Natural killer cell treated with Interleukin-12 subunit alpha and Interleukin-12 subunit beta and Interleukin-15 and Interleukin-18, amount 100 ng/mL, for 72 hours (primary cell): ENCODE results near the gene TYMS. TPM values are rescaled to one million over a fixed set of nuclear protein-coding genes. Genes with fewer than 3 reads are reported as not detected.

Source experiments
- ATAC-seq, 2 donors: fragments of 150-1000 bp; cut with Tn5 transposase in 1 of 2; sonication (Bioruptor Pico), chemical (Tn5 transposase) in 1 of 2; 2 replicates each; pipeline ENCODE4 v1.10.0; 2021
- DNase-seq: peaks from one replicate; pipeline ENCODE4 v3.0.0; 2022; ENCODE audit warnings: low spot score
- H3K27ac Mint-ChIP-seq, 2 donors: 1 replicate in 1 of 2; 2 replicates in 1 of 2; pipeline ENCODE4 v1.8.0; 2022; ENCODE audit warnings: mixed read lengths in 2 of 2, mild to moderate bottlenecking in 1 of 2, moderate library complexity in 1 of 2
- H3K27me3 Mint-ChIP-seq, 2 donors: 1 replicate in 1 of 2; 2 replicates in 1 of 2; pipeline ENCODE4 v1.8.0; 2022; ENCODE audit warnings: mixed read lengths in 2 of 2
- H3K36me3 Mint-ChIP-seq: one replicate; pipeline ENCODE4 v1.8.0; 2022; ENCODE audit warnings: mixed read lengths
- H3K4me1 Mint-ChIP-seq, 2 donors: 1 replicate in 1 of 2; 2 replicates in 1 of 2; pipeline ENCODE4 v1.8.0; 2022; ENCODE audit warnings: low read depth in 2 of 2, mixed read lengths in 2 of 2, mild to moderate bottlenecking in 1 of 2
- H3K4me3 Mint-ChIP-seq: one replicate; pipeline ENCODE4 v1.8.0; 2022; ENCODE audit warnings: mixed read lengths
- H3K9me3 Mint-ChIP-seq: 2 replicates; pipeline ENCODE4 v1.8.0; 2022; ENCODE audit warnings: mixed read lengths
- total RNA-seq, 2 donors: library from RNA; stranded (reverse); gene quantifications; one replicate each; pipeline ENCODE4 v1.2.3, GENCODE V29; 2022

Gene TYMS
- total RNA-seq, 2 donors from 2014 or later = 180 to 276 TPM

DNA sequence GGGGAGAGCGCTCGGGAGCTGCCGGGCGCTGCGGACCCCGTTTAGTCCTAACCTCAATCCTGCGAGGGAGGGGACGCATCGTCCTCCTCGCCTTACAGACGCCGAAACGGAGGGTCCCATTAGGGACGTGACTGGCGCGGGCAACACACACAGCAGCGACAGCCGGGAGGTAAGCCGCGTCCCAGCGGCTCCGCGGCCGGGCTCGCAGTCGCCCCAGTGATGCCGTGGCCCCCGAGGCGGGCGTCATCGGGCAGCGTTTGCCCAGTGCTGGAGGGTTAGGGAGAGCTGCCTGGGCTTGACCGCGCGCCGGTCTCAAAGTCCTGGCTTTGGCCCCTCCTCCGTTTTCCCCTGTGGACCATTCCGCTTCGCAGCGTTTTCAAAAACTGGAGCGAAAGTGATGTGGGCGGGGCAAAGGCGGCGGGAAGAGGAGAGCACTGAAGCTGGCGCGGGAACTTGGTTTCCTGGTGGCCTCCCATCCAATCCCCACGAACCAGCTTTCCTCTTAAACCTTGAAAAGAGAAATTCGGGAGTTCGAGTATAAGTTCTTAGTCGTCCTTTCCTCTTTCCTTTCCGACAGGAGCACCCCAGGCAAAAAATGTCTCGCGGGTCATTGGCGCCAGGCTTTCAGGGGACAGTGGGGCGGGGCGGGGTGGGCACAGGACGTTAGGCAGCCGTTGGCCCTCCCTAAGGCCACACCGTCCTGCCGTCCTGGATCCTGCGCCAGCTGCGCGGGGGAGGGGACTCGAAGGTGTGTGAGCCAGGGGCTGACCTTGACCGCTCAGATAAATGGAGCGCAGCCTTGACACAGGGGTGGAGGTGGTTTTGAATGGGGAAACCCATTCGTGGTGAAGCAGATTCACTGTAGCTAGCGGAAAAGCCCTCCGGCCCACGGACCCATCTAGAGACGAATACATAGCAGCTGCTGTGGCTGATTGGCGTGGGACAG, 821 bp downstream of the TYMS start:
- Mint-ChIP-seq H3K9me3 (peaks cover 3% of the 10 kb centered on the region), H3K4me1 (peaks cover 17 to 20% of the 10 kb centered on the region in 2 donors), H3K27ac (peak overlapping the region; percentile 61 to 66), H3K4me3 (peak overlapping the region; percentile 82), H3K36me3 (peaks cover 18% of the 10 kb centered on the region), H3K27me3 (peaks cover 0 to 4% of the 10 kb centered on the region in 2 donors)
- ATAC-seq (peak; percentile 85 to 86), DNase-seq (peak; percentile 85)

DNA sequence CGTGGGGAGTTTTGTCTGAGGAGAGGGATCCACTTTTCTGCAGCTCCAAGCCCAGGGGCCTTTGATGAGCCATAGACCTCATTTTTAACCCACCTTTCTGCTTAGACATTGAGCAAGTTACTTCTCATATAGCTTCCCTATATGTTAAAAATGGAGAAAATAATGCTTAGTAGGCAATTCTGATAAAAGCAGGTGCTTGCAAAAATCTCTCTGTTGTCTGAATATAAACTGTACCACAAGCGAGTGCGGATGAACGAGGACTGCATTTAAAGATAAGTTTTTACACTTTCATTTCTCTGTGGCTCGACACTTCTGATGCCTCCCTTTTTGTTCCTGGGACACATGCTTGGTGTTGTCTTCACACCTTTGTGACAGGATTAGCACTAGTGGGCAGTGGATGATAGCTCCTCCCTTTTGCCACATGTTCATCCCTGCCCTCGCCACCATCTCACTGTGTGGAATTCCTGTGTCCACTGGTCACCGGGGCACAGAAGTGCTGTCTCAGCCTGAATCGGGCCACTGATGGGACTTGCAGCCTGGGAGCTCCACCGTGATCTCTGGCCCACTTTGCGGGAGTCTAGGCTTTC, 1.6 kb downstream of the TYMS start:
- peaks cover 3% of the 10 kb centered on the region for H3K9me3 Mint-ChIP-seq
- peaks cover 17 to 20% of the 10 kb centered on the region in 2 donors for H3K4me1 Mint-ChIP-seq
- H3K36me3 Mint-ChIP-seq = peaks cover 18% of the 10 kb centered on the region
- peak overlapping the region; percentile 61 to 66 for H3K27ac Mint-ChIP-seq
- no peak for ATAC-seq
- peak overlapping the region; percentile 82 for H3K4me3 Mint-ChIP-seq
- no peak for DNase-seq
- peaks cover 0 to 4% of the 10 kb centered on the region in 2 donors for H3K27me3 Mint-ChIP-seq

DNA sequence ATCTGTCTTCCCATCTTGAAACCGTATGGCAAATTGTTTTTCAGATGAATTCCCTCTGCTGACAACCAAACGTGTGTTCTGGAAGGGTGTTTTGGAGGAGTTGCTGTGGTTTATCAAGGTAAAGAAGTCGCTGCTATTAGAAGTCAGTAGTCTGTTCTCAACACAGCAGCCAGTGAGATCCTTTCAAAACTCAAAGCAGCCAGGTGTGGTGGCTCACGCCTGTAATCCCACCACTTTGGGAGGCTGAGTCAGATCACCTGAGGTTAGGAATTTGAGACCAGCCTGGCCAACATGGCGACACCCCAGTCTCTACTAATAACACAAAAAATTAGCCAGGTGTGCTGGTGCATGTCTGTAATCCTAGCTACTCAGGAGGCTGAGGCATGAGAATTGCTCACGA, 2.1 kb downstream of the TYMS start:
- ATAC-seq = no peak
- Mint-ChIP-seq H3K9me3 (peaks cover 3% of the 10 kb centered on the region), H3K27ac (peak overlapping the region; percentile 61 to 66), H3K27me3 (peaks cover 0 to 4% of the 10 kb centered on the region in 2 donors), H3K4me1 (peaks cover 17 to 20% of the 10 kb centered on the region in 2 donors), H3K4me3 (peak overlapping the region; percentile 82), H3K36me3 (peaks cover 18% of the 10 kb centered on the region)
- DNase-seq = no peak

DNA sequence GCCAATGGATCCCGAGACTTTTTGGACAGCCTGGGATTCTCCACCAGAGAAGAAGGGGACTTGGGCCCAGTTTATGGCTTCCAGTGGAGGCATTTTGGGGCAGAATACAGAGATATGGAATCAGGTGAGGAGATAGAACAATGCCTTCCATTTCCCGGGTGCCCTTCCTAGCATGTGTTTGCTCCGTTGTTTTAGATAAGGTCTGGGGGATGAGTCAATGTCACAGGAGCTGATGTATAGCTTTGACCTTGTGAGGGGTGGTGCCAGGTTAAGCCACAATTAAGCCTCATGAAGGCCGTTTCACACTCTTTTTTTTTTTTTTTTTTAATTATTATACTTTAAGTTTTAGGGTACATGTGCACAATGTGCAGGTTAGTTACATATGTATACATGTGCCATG, 4.7 kb downstream of the TYMS start:
- DNase-seq = no peak
- H3K36me3 Mint-ChIP-seq = peaks cover 24% of the 10 kb centered on the region
- ATAC-seq = no peak

DNA sequence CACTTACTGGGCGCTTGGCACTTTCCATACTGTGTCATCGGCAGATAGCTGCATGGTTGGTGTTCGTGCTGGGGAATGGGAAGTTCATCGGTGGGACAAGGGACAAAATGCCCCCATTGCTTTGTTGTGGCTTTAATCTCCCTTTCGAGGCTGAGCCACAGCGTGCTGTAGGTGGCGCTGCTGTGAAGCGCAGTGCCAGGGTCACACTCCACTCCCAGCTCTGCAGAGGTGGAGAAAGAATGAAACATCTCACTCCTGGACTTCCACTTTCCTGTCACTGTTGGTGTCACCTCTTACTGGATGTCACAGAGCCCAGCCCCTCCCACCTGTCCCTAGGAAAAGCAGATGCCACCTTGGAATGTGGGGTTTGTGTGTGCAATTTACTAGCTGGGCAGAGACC, 8.7 kb downstream of the TYMS start:
- Mint-ChIP-seq H3K4me3 (no peak overlapping the region), H3K4me1 (peaks cover 2 to 11% of the 10 kb centered on the region in 2 donors), H3K27ac (no peak overlapping the region), H3K36me3 (peaks cover 33% of the 10 kb centered on the region), H3K27me3 (no peaks in the 10 kb centered on the region), H3K9me3 (peaks cover 3% of the 10 kb centered on the region)
- ATAC-seq = no peak
- no peak for DNase-seq

More for the DNA sequence above, 4.7 kb downstream of the TYMS start:
- H3K4me1 Mint-ChIP-seq = peaks cover 17 to 20% of the 10 kb centered on the region in 2 donors
- H3K27me3 Mint-ChIP-seq = no peaks in the 10 kb centered on the region
- H3K27ac Mint-ChIP-seq = no peak overlapping the region
- H3K9me3 Mint-ChIP-seq = peaks cover 3% of the 10 kb centered on the region
- H3K4me3 Mint-ChIP-seq = no peak overlapping the region

- peaks cover 0 to 8% of the 10 kb centered on the region in 2 donors for H3K4me1 Mint-ChIP-seq
- H3K27me3 Mint-ChIP-seq = no peaks in the 10 kb centered on the region
- H3K27ac Mint-ChIP-seq = no peak overlapping the region
- no peak overlapping the region for H3K4me3 Mint-ChIP-seq
- no peaks in the 10 kb centered on the region for H3K9me3 Mint-ChIP-seq
- DNase-seq = no peak
- no peak for ATAC-seq
- peaks cover 29% of the 10 kb centered on the region for H3K36me3 Mint-ChIP-seq
Observed at GRCh38 chr18:666628-667027, 9.2 kb downstream of the TYMS start.

DNA sequence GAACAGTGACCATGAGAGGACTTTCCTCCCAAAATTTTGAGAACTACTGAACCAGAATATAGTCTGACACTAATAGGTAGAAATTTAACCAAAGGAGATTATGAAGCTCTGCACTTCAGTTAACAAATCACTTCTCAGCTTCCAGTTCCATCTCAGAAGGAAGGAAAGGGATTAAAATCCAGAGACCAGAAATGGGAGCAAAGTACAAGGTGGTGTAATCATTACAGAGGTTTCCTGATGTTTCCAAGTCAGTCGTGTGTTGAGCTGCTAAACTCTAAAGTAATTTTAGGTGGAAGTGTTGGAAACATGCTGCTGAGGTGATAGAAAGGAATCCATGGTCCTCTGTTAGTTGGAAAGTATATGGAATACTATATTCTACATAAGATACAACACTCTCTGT, 10.8 kb downstream of the TYMS start:
- Mint-ChIP-seq H3K9me3 (no peaks in the 10 kb centered on the region), H3K27me3 (no peaks in the 10 kb centered on the region), H3K36me3 (peaks cover 36% of the 10 kb centered on the region), H3K27ac (peak overlapping the region in 1 of 2 donors; percentile 0), H3K4me3 (no peak overlapping the region), H3K4me1 (peaks cover 0 to 8% of the 10 kb centered on the region in 2 donors)
- no peak for DNase-seq
- ATAC-seq = no peak

GRCh38 chr18:669077-669476, 11.6 kb downstream of the TYMS start:
- H3K36me3 Mint-ChIP-seq = peaks cover 36% of the 10 kb centered on the region
- H3K27me3 Mint-ChIP-seq = no peaks in the 10 kb centered on the region
- peaks cover 0 to 8% of the 10 kb centered on the region in 2 donors for H3K4me1 Mint-ChIP-seq
- no peak overlapping the region for H3K4me3 Mint-ChIP-seq
- ATAC-seq (no peak), DNase-seq (no peak)
- H3K9me3 Mint-ChIP-seq = no peaks in the 10 kb centered on the region
- no peak overlapping the region for H3K27ac Mint-ChIP-seq

DNA sequence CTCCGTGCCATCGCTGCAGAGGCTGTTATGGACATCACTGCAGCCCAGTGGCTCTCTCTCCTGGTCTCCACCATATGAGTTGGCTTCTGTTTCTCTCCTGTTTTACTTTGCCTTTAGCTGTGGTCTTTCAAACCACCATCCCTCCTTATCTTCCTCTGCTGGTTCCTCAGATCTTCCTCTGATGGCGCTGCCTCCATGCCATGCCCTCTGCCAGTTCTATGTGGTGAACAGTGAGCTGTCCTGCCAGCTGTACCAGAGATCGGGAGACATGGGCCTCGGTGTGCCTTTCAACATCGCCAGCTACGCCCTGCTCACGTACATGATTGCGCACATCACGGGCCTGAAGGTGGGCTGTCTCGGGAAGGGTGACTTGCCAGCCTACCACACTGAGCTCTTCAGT, 13.1 kb downstream of the TYMS start:
- DNase-seq = no peak
- no peaks in the 10 kb centered on the region for H3K27me3 Mint-ChIP-seq
- H3K9me3 Mint-ChIP-seq = no peaks in the 10 kb centered on the region
- peaks cover 0 to 8% of the 10 kb centered on the region in 2 donors for H3K4me1 Mint-ChIP-seq
- ATAC-seq = no peak
- H3K36me3 Mint-ChIP-seq = peaks cover 36% of the 10 kb centered on the region
- no peak overlapping the region for H3K4me3 Mint-ChIP-seq
- H3K27ac Mint-ChIP-seq = peak overlapping the region in 1 of 2 donors; percentile 12

DNA sequence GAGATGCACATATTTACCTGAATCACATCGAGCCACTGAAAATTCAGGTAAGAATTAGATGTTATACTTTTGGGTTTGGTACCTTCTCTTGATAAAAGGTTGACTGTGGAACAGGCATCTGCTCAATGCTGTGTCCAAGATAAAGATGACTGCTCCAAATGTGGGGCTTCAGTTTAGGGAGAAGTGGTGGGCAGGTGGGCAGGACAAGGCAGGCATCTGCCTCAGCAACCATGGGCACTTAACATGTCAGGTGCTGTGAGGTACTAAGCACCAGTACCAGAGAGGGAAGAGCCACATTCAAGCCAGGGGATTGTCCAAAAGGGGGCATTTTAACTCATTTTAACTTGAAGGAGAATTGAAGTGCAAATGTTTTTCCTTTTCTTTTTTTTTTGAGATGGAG, 14.0 kb downstream of the TYMS start:
- ATAC-seq = no peak
- no peak for DNase-seq
- H3K9me3 Mint-ChIP-seq = no peaks in the 10 kb centered on the region
- H3K4me3 Mint-ChIP-seq = no peak overlapping the region
- no peak overlapping the region for H3K27ac Mint-ChIP-seq
- no peaks in the 10 kb centered on the region for H3K27me3 Mint-ChIP-seq
- peaks cover 40% of the 10 kb centered on the region for H3K36me3 Mint-ChIP-seq
- H3K4me1 Mint-ChIP-seq = peaks cover 0 to 8% of the 10 kb centered on the region in 2 donors

- Mint-ChIP-seq H3K27ac (no peak overlapping the region), H3K27me3 (no peaks in the 10 kb centered on the region), H3K4me3 (no peak overlapping the region), H3K9me3 (no peaks in the 10 kb centered on the region), H3K4me1 (peaks cover 0 to 8% of the 10 kb centered on the region in 2 donors), H3K36me3 (peaks cover 38% of the 10 kb centered on the region)
- DNase-seq (no peak), ATAC-seq (no peak)
Observed at GRCh38 chr18:673317-673716, 15.9 kb downstream of the TYMS start.

DNA sequence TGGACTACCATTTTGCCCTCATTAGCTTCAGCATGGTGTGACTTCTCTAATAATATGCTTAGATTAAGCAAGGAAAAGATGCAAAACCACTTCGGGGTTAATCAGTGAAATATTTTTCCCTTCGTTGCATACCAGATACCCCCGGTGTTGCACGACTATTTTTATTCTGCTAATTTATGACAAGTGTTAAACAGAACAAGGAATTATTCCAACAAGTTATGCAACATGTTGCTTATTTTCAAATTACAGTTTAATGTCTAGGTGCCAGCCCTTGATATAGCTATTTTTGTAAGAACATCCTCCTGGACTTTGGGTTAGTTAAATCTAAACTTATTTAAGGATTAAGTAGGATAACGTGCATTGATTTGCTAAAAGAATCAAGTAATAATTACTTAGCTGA, 16.3 kb downstream of the TYMS start:
- Mint-ChIP-seq H3K9me3 (no peaks in the 10 kb centered on the region), H3K36me3 (peaks cover 34% of the 10 kb centered on the region), H3K27ac (no peak overlapping the region), H3K27me3 (no peaks in the 10 kb centered on the region), H3K4me3 (no peak overlapping the region), H3K4me1 (peaks cover 0 to 6% of the 10 kb centered on the region in 2 donors)
- no peak for ATAC-seq
- no peak for DNase-seq

DNA sequence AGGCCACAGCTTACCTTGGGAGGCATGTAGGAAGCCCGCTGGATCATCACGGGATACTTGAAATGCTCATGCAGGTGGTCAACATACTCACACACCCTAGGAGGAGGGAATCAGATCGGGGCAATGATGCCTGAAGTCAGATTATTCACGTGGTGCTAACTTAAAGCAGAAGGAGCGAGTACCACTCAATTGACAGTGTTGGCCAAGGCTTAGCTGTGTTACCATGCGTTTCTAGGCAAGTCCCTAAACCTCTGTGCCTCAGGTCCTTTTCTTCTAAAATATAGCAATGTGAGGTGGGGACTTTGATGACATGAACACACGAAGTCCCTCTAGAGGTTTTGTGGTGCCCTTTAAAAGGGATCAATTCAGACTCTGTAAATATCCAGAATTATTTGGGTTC, 17.9 kb downstream of the TYMS start:
- Mint-ChIP-seq H3K27me3 (no peaks in the 10 kb centered on the region), H3K4me1 (peaks cover 0 to 6% of the 10 kb centered on the region in 2 donors), H3K9me3 (no peaks in the 10 kb centered on the region), H3K36me3 (peaks cover 31% of the 10 kb centered on the region), H3K4me3 (no peak overlapping the region), H3K27ac (no peak overlapping the region)
- DNase-seq (no peak), ATAC-seq (no peak)

- H3K9me3 Mint-ChIP-seq = no peaks in the 10 kb centered on the region
- no peak overlapping the region for H3K27ac Mint-ChIP-seq
- no peak for DNase-seq
- H3K27me3 Mint-ChIP-seq = no peaks in the 10 kb centered on the region
- H3K4me3 Mint-ChIP-seq = no peak overlapping the region
- ATAC-seq = no peak
- peaks cover 23% of the 10 kb centered on the region for H3K36me3 Mint-ChIP-seq
- H3K4me1 Mint-ChIP-seq = no peaks in the 10 kb centered on the region
Observed at GRCh38 chr18:676069-676468, 18.6 kb downstream of the TYMS start.
